Pancreas (tissue), 10 donors: ENCODE data around the gene BUD23. TPM values are rescaled to one million over a fixed set of nuclear protein-coding genes. Genes with fewer than 3 reads are reported as not detected.

Experiments used
- ATAC-seq, 4 donors: fragments of 200-7000 bp; cut with Tn5 transposase; one replicate each; pipeline versions ENCODE4 v1.8.0 to v1.9.1; 2020; ENCODE audit warnings: mild to moderate bottlenecking in 4 of 4, moderate library complexity in 4 of 4
- DNase-seq, 6 donors: peaks; one replicate each; pipeline ENCODE4 v3.0.0-alpha.2; 2020
- FAIRE-seq: peaks from 2 replicates; lab custom pipeline; 2012; peaks lifted over from hg19 to GRCh38; lab: Jason Lieb, UNC
- H3K27ac ChIP-seq, 4 donors: fragments of 200-600 bp; sonication (generic); 1 replicate in 3 of 4; 2 replicates in 1 of 4; pipeline versions ENCODE4 v1.5.0 to v1.8.0; 2020
- H3K27me3 ChIP-seq, 4 donors: fragments of 200-600 bp; one replicate each; pipeline ENCODE4 v1.8.0; 2021
- H3K36me3 ChIP-seq, 3 donors: fragments of 200-600 bp; sonication (generic) in 1 of 3; one replicate each; pipeline versions ENCODE4 v1.5.0 to v1.8.0; 2020 to 2021
- H3K4me1 ChIP-seq, 3 donors: fragments of 200-600 bp; one replicate each; pipeline ENCODE4 v1.8.0; 2021
- H3K4me3 ChIP-seq, 4 donors: fragments of 200-600 bp; sonication (generic) in 2 of 4; one replicate each; pipeline versions ENCODE4 v1.5.0 to v1.8.0; 2020 to 2021
- H3K9me3 ChIP-seq, 4 donors: fragments of 200-600 bp; one replicate each; pipeline ENCODE4 v1.8.0; 2021
- CTCF ChIP-seq, 4 donors: fragments of 200-600 bp; sonication (generic) in 3 of 4; IDR thresholded peaks; one replicate each; pipeline versions ENCODE4 v1.5.0 to v1.8.0; 2021; ENCODE audit warnings: antibody characterized with exemption in 4 of 4
- WGBS, 2 donors: extraction: QIAGEN DNeasy Blood & Tissue Kit; methylation state at CpG; one replicate each; pipeline ENCODE4 v1.1.7; 2013; 5-methylcytosine and 5-hydroxymethylcytosine counted together
- intact Hi-C, 3 donors: fragments of 100-400 bp; cut with DNase I; formaldehyde crosslinking; loops; one replicate each; pipeline versions ENCODE4 v1.11.1 to v1.14.2; 2022
- polyA plus RNA-seq, 2 donors: library from polyadenylated mRNA; stranded (reverse); fragments of 200-250 nt; gene quantifications; one replicate each; pipeline ENCODE4 v1.2.3, GENCODE V29; 2013
- total RNA-seq, 6 donors: library from RNA; stranded (reverse); fragmentation: NEBNext Ultra II Directional in 4 of 6; extraction: Animal tissue kit (Norgen Biotek cat#: 25700) in 4 of 6; gene quantifications; one replicate each; pipeline versions ENCODE4 v1.2.1 to v1.2.4, GENCODE V29; 2021 to 2023
- donor health status: healthy with polysubstance abuse.
- donor health status: DM: no; HTN: no; CAD: no; lungs with moderate emphysema.
- donor health status: DM: no; HTN: no; CAD: no.
- donor health status: control.
- donor health status: control.
- donor health status: Bipolar disorder and iron deficiency.
- donor health status: DM: yes; HTN: yes; CAD: no.
- donor health status: DM: no; HTN: no; CAD: no.
- donor health status: DM: no; HTN: no; CAD: no.
- donor health status: DM: yes; HTN: yes; CAD: no.

Gene BUD23
- total RNA-seq (10 to 100 TPM; 26.9 to 36.8 (median 33.0) TPM), polyA plus RNA-seq (10 to 100 TPM; 46.7 to 62.9 TPM)

- Histone ChIP-seq H3K4me3 (peak within 1 kb of the TSS; percentile 91 to 95 (median 95)), H3K27ac (peak within 1 kb of the TSS; percentile 69 to 92 (median 76)), H3K4me1 (peaks cover 8 to 14% (median 12%) of the 10 kb centered on the region in 3 donors), H3K36me3 (peaks cover 0 to 3% (median 0%) of the 10 kb centered on the region in 3 donors), H3K9me3 (no peaks in the 10 kb centered on the region), H3K27me3 (no peaks in the 10 kb centered on the region)
- no peak for TF ChIP-seq CTCF (IDR thresholded peaks at IDR 0.05)
- intact Hi-C loops = no loop called here
- FAIRE-seq (no peak), DNase-seq (peak; percentile 96 to 98 (median 97)), ATAC-seq (peak; percentile 97 to 99 (median 98))
- WGBS, 2 donors = 0% methylated on average over 68 of the region's 68 CpGs
These were observed at the start of gene BUD23, which contains the start of gene DNAJC30 for GRCh38 chr7:73683056-73683787. Gene BUD23 (plus strand): TSS chr7:73683597. CDS start chr7:73683626, 29 bp downstream. Gene DNAJC30 (minus strand): TSS chr7:73683453. CDS start chr7:73683423, 30 bp downstream.

DNA sequence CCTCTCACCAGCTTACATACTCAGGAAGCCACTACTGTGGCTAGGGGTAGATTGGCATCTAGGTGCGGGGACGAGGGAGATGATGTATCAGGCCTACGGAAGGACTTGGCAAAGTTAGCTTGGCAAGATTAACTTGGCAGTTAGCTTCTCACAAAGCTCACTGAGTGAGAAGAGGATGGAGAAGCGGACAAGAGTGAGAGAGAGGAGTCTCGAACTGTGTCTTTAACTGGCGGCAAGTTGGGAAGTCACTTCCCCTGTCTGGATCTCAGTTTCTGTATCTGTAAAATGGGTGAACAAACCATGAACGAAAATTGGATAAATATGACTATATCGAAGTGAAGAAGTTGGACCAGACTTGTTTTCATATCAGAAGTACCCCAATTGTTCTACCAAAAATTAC, 49.6 kb upstream of the BUD23 start:
- Histone ChIP-seq H3K27ac (no peak overlapping the region), H3K4me3 (no peak overlapping the region), H3K9me3 (no peaks in the 10 kb centered on the region), H3K36me3 (no peaks in the 10 kb centered on the region), H3K4me1 (no peaks in the 10 kb centered on the region), H3K27me3 (no peaks in the 10 kb centered on the region)
- DNase-seq = no peak
- intact Hi-C loops = no loop called here
- WGBS, 2 donors = 68 to 77% methylated on average over 8 of the region's 8 CpGs
- no peak for ATAC-seq
- TF ChIP-seq CTCF (IDR thresholded peaks at IDR 0.05) = no peak
- FAIRE-seq = no peak

DNA sequence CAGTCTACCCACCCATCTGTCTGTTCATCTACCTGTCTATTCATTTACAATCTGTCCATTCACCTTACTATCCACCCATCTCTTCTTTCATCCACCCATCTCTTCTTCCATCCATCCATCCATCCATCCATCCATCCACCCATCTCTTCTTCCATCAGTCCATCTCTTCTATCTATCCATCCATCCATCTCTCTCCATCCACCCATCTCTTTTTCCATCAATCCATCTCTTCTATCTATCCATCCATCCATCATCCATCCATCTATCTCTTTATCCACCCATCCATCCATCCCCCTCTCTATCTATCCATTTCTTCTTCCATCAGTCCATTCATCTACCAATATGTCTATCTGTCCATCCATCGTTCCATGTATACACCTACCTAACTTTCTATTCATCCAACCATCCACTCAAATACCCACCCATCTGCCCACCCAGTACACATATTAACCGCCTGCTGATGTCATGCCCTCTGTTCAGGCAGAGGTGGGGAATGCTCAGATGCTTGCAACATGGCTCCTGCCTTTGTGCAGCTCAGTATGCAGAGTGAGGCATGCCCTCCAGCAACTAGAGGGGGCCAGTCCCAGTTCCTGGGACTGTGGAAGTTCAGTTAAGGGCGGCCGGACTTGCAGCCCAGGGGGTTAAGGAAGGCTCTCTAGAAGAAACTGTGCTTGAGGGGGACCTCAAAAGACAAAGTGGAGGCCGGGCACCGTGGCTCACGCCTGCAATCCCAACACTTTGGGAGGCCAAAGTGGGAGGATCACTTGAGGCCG, 47.8 kb upstream of the BUD23 start:
- Histone ChIP-seq H3K4me3 (no peak overlapping the region), H3K27ac (no peak overlapping the region), H3K9me3 (no peaks in the 10 kb centered on the region), H3K36me3 (no peaks in the 10 kb centered on the region), H3K4me1 (no peaks in the 10 kb centered on the region), H3K27me3 (no peaks in the 10 kb centered on the region)
- TF ChIP-seq CTCF (IDR thresholded peaks at IDR 0.05) = no peak
- FAIRE-seq (no peak), DNase-seq (no peak), ATAC-seq (no peak)
- intact Hi-C loops = no loop called here
- 66 to 86% methylated on average over 8 of the region's 8 CpGs for WGBS, 2 donors

DNA sequence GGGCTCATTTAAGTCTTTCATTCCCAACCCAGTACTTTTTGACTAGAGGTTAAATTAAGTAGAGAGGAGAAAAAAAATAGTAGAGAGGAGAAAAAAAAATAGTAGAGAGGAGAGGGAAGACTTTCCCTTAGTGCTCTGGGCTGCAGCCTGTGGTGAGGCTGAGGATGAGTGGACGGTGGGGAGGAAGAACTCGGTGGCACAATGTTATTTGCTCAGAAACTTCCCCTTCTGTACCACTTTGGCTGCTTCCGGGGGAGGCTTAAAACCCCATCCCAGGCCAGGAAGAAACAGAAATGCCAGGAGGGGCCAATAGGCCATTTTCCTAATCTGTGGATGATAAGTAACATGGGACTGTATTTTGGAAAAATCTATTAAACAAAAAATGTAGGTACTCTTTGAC, 44.5 kb upstream of the BUD23 start:
- 68 to 70% methylated on average over 3 of the region's 3 CpGs for WGBS, 2 donors
- no peak overlapping the region for H3K27ac ChIP-seq
- no peak for FAIRE-seq

More for the DNA sequence above, 44.5 kb upstream of the BUD23 start:
- no peaks in the 10 kb centered on the region for H3K27me3 ChIP-seq
- intact Hi-C loops = no loop called here
- no peak for DNase-seq
- no peaks in the 10 kb centered on the region for H3K36me3 ChIP-seq
- no peak for ATAC-seq
- no peak for TF ChIP-seq CTCF (IDR thresholded peaks at IDR 0.05)
- H3K4me1 ChIP-seq = no peaks in the 10 kb centered on the region
- H3K9me3 ChIP-seq = no peaks in the 10 kb centered on the region
- H3K4me3 ChIP-seq = no peak overlapping the region
